NCI-H460 (cell line): ENCODE results near the gene UBXN10. TPM values are rescaled to one million over a fixed set of nuclear protein-coding genes. Genes with fewer than 3 reads are reported as not detected.
A peak's percentile ranks its signal among the peaks of the same experiment; 100 is the strongest.
"Not testable (repeated sequence)": the region's sequence is repeated elsewhere in the genome, so short reads cannot be mapped to it uniquely, and the experiment has no call there.

Experiments
- DNase-seq: peaks from one replicate; pipeline ENCODE4 v3.0.0-alpha.2; 2016; ENCODE audit warnings: low read depth; ENCODE audit errors: extremely low read depth
- total RNA-seq: library from RNA; depleted of rRNA; stranded (reverse); fragments of >200 nt; shearing (Covaris generic); gene quantifications from 2 replicates; pipeline ENCODE4 v1.2.3, GENCODE V29; 2014

The UBXN10 gene
- total RNA-seq, 1 experiment from 2014 or later: not detected

- DNase-seq: no peak
These were observed 13.5 kb downstream of the UBXN10 start for GRCh38 chr1:20199403-20199802.

GRCh38 chr1:20199840-20200239 is 13.9 kb downstream of the UBXN10 start:
- DNase-seq: no peak

GRCh38 chr1:20200966-20201365 is 15.1 kb downstream of the UBXN10 start:
- no peak for DNase-seq

- DNase-seq: no peak
These were observed 16.3 kb downstream of the UBXN10 start for GRCh38 chr1:20202166-20202565.

GRCh38 chr1:20207546-20207945 is 21.6 kb downstream of the UBXN10 start:
- DNase-seq: no peak

- DNase-seq: no peak
These were observed 23.6 kb downstream of the UBXN10 start for GRCh38 chr1:20209471-20209870.

- DNase-seq: no peak
These were observed 25.0 kb downstream of the UBXN10 start for GRCh38 chr1:20210736-20211460.

GRCh38 chr1:20211511-20211931 is 25.6 kb downstream of the UBXN10 start:
- no peak for DNase-seq

GRCh38 chr1:20212085-20212684 is 26.3 kb downstream of the UBXN10 start:
- DNase-seq: no peak

- peak; percentile 36 for DNase-seq
These were observed 26.9 kb downstream of the UBXN10 start for GRCh38 chr1:20212685-20213331.

GRCh38 chr1:20215716-20216115 is 29.8 kb downstream of the UBXN10 start:
- DNase-seq: no peak

GRCh38 chr1:20216574-20216973 is 30.7 kb downstream of the UBXN10 start:
- DNase-seq: peak; percentile 7

- not testable (repeated sequence) for DNase-seq
These were observed 33.2 kb downstream of the UBXN10 start for GRCh38 chr1:20219053-20219452.

GRCh38 chr1:20220036-20220435 is 34.1 kb downstream of the UBXN10 start:
- no peak for DNase-seq

- DNase-seq: no peak
These were observed 37.2 kb downstream of the UBXN10 start for GRCh38 chr1:20223106-20223505.

- no peak for DNase-seq
These were observed 37.9 kb downstream of the UBXN10 start for GRCh38 chr1:20223551-20224419.

GRCh38 chr1:20224546-20224945 is 38.6 kb downstream of the UBXN10 start:
- DNase-seq: no peak

- no peak for DNase-seq
These were observed 41.8 kb downstream of the UBXN10 start for GRCh38 chr1:20227704-20228103.

- no peak for DNase-seq
These were observed 42.5 kb downstream of the UBXN10 start for GRCh38 chr1:20228314-20228825.

- no peak for DNase-seq
These were observed 43.3 kb downstream of the UBXN10 start for GRCh38 chr1:20229171-20229570.

GRCh38 chr1:20232564-20232963 is 46.7 kb downstream of the UBXN10 start:
- DNase-seq: not testable (repeated sequence)
